H9 (cell line): Measurements from ENCODE around the gene RNF41. TPM values are rescaled to one million over a fixed set of nuclear protein-coding genes. Genes with fewer than 3 reads are reported as not detected.
A peak's percentile ranks its signal among the peaks of the same experiment; 100 is the strongest.
"Not testable (repeated sequence)": the region's sequence is repeated elsewhere in the genome, so short reads cannot be mapped to it uniquely, and the experiment has no call there.

Experiments used
- DNase-seq: peaks from one replicate; pipeline ENCODE4 v3.0.0-alpha.2; 2017
- H2AFZ ChIP-seq: one replicate; pipeline ENCODE4 v1.6.1; 2013; ENCODE audit warnings: mild to moderate bottlenecking, low read length, control low read depth, moderate library complexity
- H2AK5ac ChIP-seq: 2 replicates; pipeline ENCODE4 v1.6.1; 2013; ENCODE audit warnings: low read length, control low read depth, mixed read lengths; ENCODE audit not compliant: insufficient read length
- H2BK120ac ChIP-seq: one replicate; pipeline ENCODE4 v1.6.1; 2013; ENCODE audit warnings: low read depth, mild to moderate bottlenecking, low read length, control low read depth, inconsistent platforms; ENCODE audit not compliant: poor library complexity, severe bottlenecking
- H2BK12ac ChIP-seq: 2 replicates; pipeline ENCODE4 v1.6.1; 2013; ENCODE audit warnings: low read length, control low read depth, mixed read lengths, low read depth; ENCODE audit not compliant: insufficient read length
- H2BK15ac ChIP-seq: 2 replicates; pipeline ENCODE4 v1.6.1; 2013; ENCODE audit warnings: low read depth, low read length, control low read depth
- H2BK20ac ChIP-seq: one replicate; pipeline ENCODE4 v1.6.1; 2013; ENCODE audit warnings: low read depth, mild to moderate bottlenecking, low read length, control low read depth, inconsistent platforms; ENCODE audit not compliant: poor library complexity, severe bottlenecking
- H2BK5ac ChIP-seq: 2 replicates; pipeline ENCODE4 v1.6.1; 2013; ENCODE audit warnings: low read length, control low read depth, mixed read lengths; ENCODE audit not compliant: insufficient read length
- H3K14ac ChIP-seq: 2 replicates; pipeline ENCODE4 v1.6.1; 2013; ENCODE audit warnings: low read length, control low read depth; ENCODE audit not compliant: insufficient read depth
- H3K18ac ChIP-seq: 2 replicates; pipeline ENCODE4 v1.6.1; 2013; ENCODE audit warnings: low read depth, mild to moderate bottlenecking, mixed read lengths, low read length, control low read depth; ENCODE audit not compliant: insufficient read length
- H3K23ac ChIP-seq: 2 replicates; pipeline ENCODE4 v1.6.1; 2013; ENCODE audit warnings: low read length, control low read depth, mixed read lengths, low read depth; ENCODE audit not compliant: insufficient read length
- H3K23me2 ChIP-seq: 2 replicates; pipeline ENCODE4 v1.6.1; 2013; ENCODE audit warnings: low read depth, mild to moderate bottlenecking, mixed read lengths, low read length, control low read depth; ENCODE audit not compliant: insufficient read length, poor library complexity, severe bottlenecking
- H3K27ac ChIP-seq: 2 replicates; pipeline ENCODE4 v1.5.1; 2013; ENCODE audit warnings: low read length, control low read depth, mixed read lengths, low read depth; ENCODE audit not compliant: insufficient read length
- H3K27me3 ChIP-seq: 2 replicates; pipeline ENCODE4 v1.6.1; 2013; ENCODE audit warnings: low read length, control low read depth, inconsistent platforms; ENCODE audit not compliant: insufficient read depth
- H3K4ac ChIP-seq: 2 replicates; pipeline ENCODE4 v1.6.1; 2013; ENCODE audit warnings: low read depth, mild to moderate bottlenecking, control low read depth, inconsistent platforms, low read length, moderate library complexity
- H3K4me1 ChIP-seq: 2 replicates; pipeline ENCODE4 v1.6.1; 2013; ENCODE audit warnings: low read length, control low read depth, inconsistent platforms; ENCODE audit not compliant: insufficient read depth
- H3K4me2 ChIP-seq: 2 replicates; pipeline ENCODE4 v1.6.1; 2013; ENCODE audit warnings: low read length, control low read depth, mixed read lengths; ENCODE audit not compliant: insufficient read length, insufficient read depth
- H3K56ac ChIP-seq: 2 replicates; pipeline ENCODE4 v1.6.1; 2013; ENCODE audit warnings: low read depth, mild to moderate bottlenecking, mixed read lengths, low read length, control low read depth; ENCODE audit not compliant: insufficient read length
- H3K79me1 ChIP-seq: 2 replicates; pipeline ENCODE4 v1.6.1; 2013; ENCODE audit warnings: low read depth, mild to moderate bottlenecking, moderate library complexity, low read length, control low read depth, inconsistent platforms; ENCODE audit not compliant: insufficient read depth, poor library complexity, severe bottlenecking
- H3K79me2 ChIP-seq: 2 replicates; pipeline ENCODE4 v1.6.1; 2013; ENCODE audit warnings: low read length, control low read depth, inconsistent platforms; ENCODE audit not compliant: insufficient read depth
- H3K9ac ChIP-seq: 2 replicates; pipeline ENCODE4 v1.6.1; 2013; ENCODE audit warnings: low read length, control low read depth, mixed read lengths; ENCODE audit not compliant: insufficient read length; ENCODE audit errors: extremely low read depth
- H3K9me3 ChIP-seq: one replicate; pipeline ENCODE4 v1.6.1; 2013; ENCODE audit warnings: low read depth, low read length, inconsistent platforms; ENCODE audit not compliant: control insufficient read depth
- H3T11ph ChIP-seq: one replicate; pipeline ENCODE4 v1.6.1; 2013; ENCODE audit warnings: mild to moderate bottlenecking, low read length, control low read depth, inconsistent platforms
- H4K20me1 ChIP-seq: one replicate; pipeline ENCODE4 v1.6.1; 2013; ENCODE audit not compliant: control insufficient read depth, insufficient read length, insufficient read depth
- H4K5ac ChIP-seq: 2 replicates; pipeline ENCODE4 v1.6.1; 2013; ENCODE audit warnings: low read depth, mild to moderate bottlenecking, mixed read lengths, low read length, control low read depth; ENCODE audit not compliant: insufficient read length
- H4K8ac ChIP-seq: replicated peaks from 2 replicates; pipeline ENCODE4 v1.6.1; 2013; ENCODE audit warnings: low read length, control low read depth, mixed read lengths, low read depth; ENCODE audit not compliant: insufficient read length
- H4K91ac ChIP-seq: 2 replicates; pipeline ENCODE4 v1.6.1; 2013; ENCODE audit warnings: low read depth, mild to moderate bottlenecking, moderate library complexity, mixed read lengths, low read length, control low read depth; ENCODE audit not compliant: insufficient read length
- H3K27ac Mint-ChIP-seq, 3 experiments: 2 replicates in 2 of 3; 3 replicates in 1 of 3; pipeline ENCODE4 v1.8.0; 2020 to 2021; ENCODE audit warnings: mixed read lengths in 3 of 3, mild to moderate bottlenecking in 1 of 3, moderate library complexity in 1 of 3
- H3K27me3 Mint-ChIP-seq: 2 replicates; pipeline ENCODE4 v1.8.0; 2021; ENCODE audit warnings: low read depth, mild to moderate bottlenecking, moderate library complexity, mixed read lengths
- H3K36me3 Mint-ChIP-seq, 3 experiments: 2 replicates in 2 of 3; 3 replicates in 1 of 3; pipeline ENCODE4 v1.8.0; 2020 to 2021; ENCODE audit warnings: low read depth in 3 of 3, mixed read lengths in 3 of 3; ENCODE audit not compliant: insufficient read depth in 1 of 3
- H3K4me1 Mint-ChIP-seq, 2 experiments: 2 replicates each; pipeline ENCODE4 v1.8.0; 2020; ENCODE audit warnings: mixed read lengths in 2 of 2
- H3K4me3 Mint-ChIP-seq, 2 experiments: 2 replicates in 1 of 2; 3 replicates in 1 of 2; pipeline ENCODE4 v1.8.0; 2020 to 2021; ENCODE audit warnings: mild to moderate bottlenecking in 2 of 2, mixed read lengths in 2 of 2, moderate library complexity in 1 of 2
- H3K9me3 Mint-ChIP-seq, 2 experiments: 2 replicates in 1 of 2; 3 replicates in 1 of 2; pipeline ENCODE4 v1.8.0; 2020; ENCODE audit warnings: mild to moderate bottlenecking in 2 of 2, mixed read lengths in 2 of 2, moderate library complexity in 1 of 2
- CTCF ChIP-seq: fragments of 200-600 bp; sonication (generic); conservative IDR thresholded peaks from 3 replicates; pipeline ENCODE4 v1.8.0; 2021; ENCODE audit warnings: antibody characterized with exemption, mild to moderate bottlenecking
- WGBS: extraction: QIAGEN DNeasy Blood & Tissue Kit; methylation state at CpG from one replicate; pipeline ENCODE4 v1.1.7; 2013; ENCODE audit warnings: missing lambda C conversion rate, low lambda C conversion rate, mixed read lengths; ENCODE audit not compliant: insufficient read length; ENCODE audit errors: extremely low coverage; 5-methylcytosine and 5-hydroxymethylcytosine counted together
- total RNA-seq: library from RNA; stranded (reverse); gene quantifications from 2 replicates; pipeline ENCODE4 v1.2.1, GENCODE V29; 2021

RNF41 gene
- total RNA-seq, 1 experiment from 2014 or later: 60.8 TPM

GRCh38 chr12:56266693-56267442 is 45.1 kb upstream of the RNF41 start, which contains the start of gene COQ10A:
Gene COQ10A, plus strand, starts transcription at chr12:56266942. Its CDS starts 177 bp downstream, at chr12:56267119.
- H3K14ac ChIP-seq: peak within 1 kb of the TSS; percentile 91
- H3K27me3 ChIP-seq: no peaks in the 10 kb centered on the region
- H3K23ac ChIP-seq: no peak within 1 kb of the TSS
- H3T11ph ChIP-seq: no peak within 1 kb of the TSS
- no peak within 1 kb of the TSS for H3K27ac ChIP-seq
- H3K18ac ChIP-seq: peak within 1 kb of the TSS; percentile 89
- H3K56ac ChIP-seq: no peak within 1 kb of the TSS
- Mint-ChIP-seq H3K36me3 (peaks cover 19 to 31% (median 25%) of the 10 kb centered on the region in 3 experiments; a peak in 6 of 7 replicates), H3K9me3 (no peaks in the 10 kb centered on the region; a peak in 1 of 5 replicates), H3K27me3 (no peaks in the 10 kb centered on the region), H3K27ac (peak within 1 kb of the TSS; percentile 59 to 93 (median 91); a peak in 5 of 7 replicates), H3K4me3 (peak within 1 kb of the TSS; percentile 85 to 89), H3K4me1 (peaks cover 11 to 15% of the 10 kb centered on the region in 2 experiments)
- TF ChIP-seq CTCF: peak; percentile 74
- no peaks in the 10 kb centered on the region for H3K9me3 ChIP-seq
- H3K4me2 ChIP-seq: peak within 1 kb of the TSS; percentile 66
- H2BK5ac ChIP-seq: no peak within 1 kb of the TSS
- peak; percentile 96 for DNase-seq
- no peak within 1 kb of the TSS for H2BK15ac ChIP-seq
- H4K20me1 ChIP-seq: no peaks in the 10 kb centered on the region
- no peak within 1 kb of the TSS for H4K5ac ChIP-seq
- H2BK120ac ChIP-seq: no peak within 1 kb of the TSS
- peak within 1 kb of the TSS; percentile 60 for H3K9ac ChIP-seq
- H4K91ac ChIP-seq: no peak within 1 kb of the TSS
- no peaks in the 10 kb centered on the region for H3K4me1 ChIP-seq
- H2BK12ac ChIP-seq: no peak within 1 kb of the TSS
- H3K23me2 ChIP-seq: peaks cover 3% of the 10 kb centered on the region
- H3K4ac ChIP-seq: no peak within 1 kb of the TSS
- H2AK5ac ChIP-seq: no peak within 1 kb of the TSS
- no CpG with 5 or more reads among the region's 68 CpGs for WGBS
- H4K8ac ChIP-seq: no peak within 1 kb of the TSS
- H2AFZ ChIP-seq: no peak within 1 kb of the TSS
- no peaks in the 10 kb centered on the region for H3K79me1 ChIP-seq
- no peak within 1 kb of the TSS for H2BK20ac ChIP-seq
- no peaks in the 10 kb centered on the region for H3K79me2 ChIP-seq

GRCh38 chr12:56266068-56266692 is 44.5 kb upstream of the RNF41 start:
- Mint-ChIP-seq H3K36me3 (peaks cover 16 to 24% (median 21%) of the 10 kb centered on the region in 3 experiments; a peak in 6 of 7 replicates), H3K4me3 (peak overlapping the region; percentile 85 to 89), H3K27ac (peak overlapping the region; percentile 13 to 93 (median 91); a peak in 5 of 7 replicates), H3K4me1 (peaks cover 11 to 15% of the 10 kb centered on the region in 2 experiments)
- H3K14ac ChIP-seq, H4K8ac ChIP-seq, H3K4ac ChIP-seq, H4K20me1 ChIP-seq, H4K91ac ChIP-seq, DNase-seq, H4K5ac ChIP-seq, H3K27me3 ChIP-seq, H3K79me1 ChIP-seq, H2AFZ ChIP-seq, H2BK20ac ChIP-seq, H3K27me3 Mint-ChIP-seq, H2BK12ac ChIP-seq, H2BK120ac ChIP-seq, H3K9me3 ChIP-seq, H3K27ac ChIP-seq, H3K23me2 ChIP-seq, H3K18ac ChIP-seq, H3K9ac ChIP-seq, H3K9me3 Mint-ChIP-seq, H3K4me1 ChIP-seq, H3K79me2 ChIP-seq, H2BK5ac ChIP-seq, H2BK15ac ChIP-seq, H3T11ph ChIP-seq, H2AK5ac ChIP-seq, H3K23ac ChIP-seq, H3K56ac ChIP-seq: not testable (repeated sequence)
- peak overlapping the region; percentile 66 for H3K4me2 ChIP-seq
- WGBS: no CpG with 5 or more reads among the region's 16 CpGs
